ENCODE data around the gene OTOP2.

DNA sequence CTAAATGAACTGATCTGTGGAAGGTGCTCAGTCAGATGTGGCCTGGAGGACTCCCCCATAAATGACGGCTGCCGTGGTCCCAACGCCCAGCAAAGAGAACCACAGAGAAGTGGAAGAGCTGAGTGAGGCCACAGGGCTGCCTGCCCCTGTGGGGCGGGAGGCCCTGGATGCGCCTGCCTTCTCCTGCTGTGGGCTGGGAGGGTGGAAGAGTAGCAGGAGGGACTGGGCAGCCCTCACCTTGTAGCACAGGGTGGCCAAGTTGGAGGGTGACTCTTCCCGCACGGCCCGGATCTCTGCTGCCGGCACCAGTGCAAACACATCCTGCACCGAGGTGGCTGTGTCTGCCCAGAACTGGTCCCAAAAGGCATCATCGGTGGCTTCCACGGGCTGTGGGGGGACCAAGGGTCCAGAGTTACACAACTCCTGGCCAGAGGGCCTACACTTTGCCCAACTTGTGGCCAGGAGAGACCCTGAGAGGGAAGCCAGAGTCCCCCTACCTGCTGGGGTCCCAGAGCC lies 40.2 kb downstream of the OTOP2 start:
- TF ChIP-seq, protein P1, sequence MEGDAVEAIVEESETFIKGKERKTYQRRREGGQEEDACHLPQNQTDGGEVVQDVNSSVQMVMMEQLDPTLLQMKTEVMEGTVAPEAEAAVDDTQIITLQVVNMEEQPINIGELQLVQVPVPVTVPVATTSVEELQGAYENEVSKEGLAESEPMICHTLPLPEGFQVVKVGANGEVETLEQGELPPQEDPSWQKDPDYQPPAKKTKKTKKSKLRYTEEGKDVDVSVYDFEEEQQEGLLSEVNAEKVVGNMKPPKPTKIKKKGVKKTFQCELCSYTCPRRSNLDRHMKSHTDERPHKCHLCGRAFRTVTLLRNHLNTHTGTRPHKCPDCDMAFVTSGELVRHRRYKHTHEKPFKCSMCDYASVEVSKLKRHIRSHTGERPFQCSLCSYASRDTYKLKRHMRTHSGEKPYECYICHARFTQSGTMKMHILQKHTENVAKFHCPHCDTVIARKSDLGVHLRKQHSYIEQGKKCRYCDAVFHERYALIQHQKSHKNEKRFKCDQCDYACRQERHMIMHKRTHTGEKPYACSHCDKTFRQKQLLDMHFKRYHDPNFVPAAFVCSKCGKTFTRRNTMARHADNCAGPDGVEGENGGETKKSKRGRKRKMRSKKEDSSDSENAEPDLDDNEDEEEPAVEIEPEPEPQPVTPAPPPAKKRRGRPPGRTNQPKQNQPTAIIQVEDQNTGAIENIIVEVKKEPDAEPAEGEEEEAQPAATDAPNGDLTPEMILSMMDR (IDR thresholded peaks at IDR 0.05): no peak
- no peak for TF ChIP-seq POLR2A (IDR thresholded peaks at IDR 0.05)
- TF ChIP-seq POLR2AphosphoS5 (IDR thresholded peaks at IDR 0.05): no peak
- TF ChIP-seq EP300 (IDR thresholded peaks at IDR 0.05): no peak
